Endothelial cell of umbilical vein (primary cell): ENCODE results near the gene ZNF831.

Experiments
- CTCF ChIP-seq, 2 donors: IDR thresholded peaks; 1 replicate in 1 of 2; 2 replicates in 1 of 2; pipeline ENCODE4 v1.5.1; 2011; ENCODE audit warnings: low read length in 2 of 2, mild to moderate bottlenecking in 2 of 2, moderate library complexity in 2 of 2, control low read depth in 1 of 2, inconsistent platforms in 1 of 2, low read depth in 1 of 2; ENCODE audit not compliant: insufficient read depth in 1 of 2; ENCODE audit errors: extremely low read depth in 1 of 2
- EZH2 ChIP-seq: IDR thresholded peaks from 2 replicates; pipeline ENCODE4 v1.6.1; 2012; ENCODE audit warnings: borderline replicate concordance, low read depth, mild to moderate bottlenecking, moderate library complexity, low read length, inconsistent platforms; ENCODE audit not compliant: severe bottlenecking
- FOS ChIP-seq: IDR thresholded peaks from 2 replicates; pipeline ENCODE4 v1.6.1; 2011; ENCODE audit warnings: mild to moderate bottlenecking, low read length, moderate library complexity, borderline replicate concordance; ENCODE audit not compliant: insufficient read depth
- GATA2 ChIP-seq: IDR thresholded peaks from 2 replicates; pipeline ENCODE4 v1.7.0; 2011; ENCODE audit warnings: low read depth, mild to moderate bottlenecking, moderate library complexity, mixed read lengths, low read length; ENCODE audit not compliant: insufficient read length, insufficient read depth
- JUN ChIP-seq: IDR thresholded peaks from 2 replicates; pipeline ENCODE4 v1.6.1; 2011; ENCODE audit warnings: borderline replicate concordance, low read depth; ENCODE audit not compliant: insufficient read length, insufficient read depth
- MAX ChIP-seq: IDR thresholded peaks from 2 replicates; pipeline ENCODE4 v1.6.1; 2011; ENCODE audit not compliant: insufficient read depth, insufficient read length
- POLR2A ChIP-seq: IDR thresholded peaks from 2 replicates; pipeline ENCODE4 v1.6.1; 2012; ENCODE audit warnings: low read depth, mild to moderate bottlenecking, control low read depth, low read length
- POLR2AphosphoS5 ChIP-seq: IDR thresholded peaks from 2 replicates; pipeline ENCODE4 v1.6.1; 2012; ENCODE audit warnings: low read depth, mild to moderate bottlenecking, control low read depth, low read length, moderate library complexity; ENCODE audit not compliant: insufficient read depth

DNA sequence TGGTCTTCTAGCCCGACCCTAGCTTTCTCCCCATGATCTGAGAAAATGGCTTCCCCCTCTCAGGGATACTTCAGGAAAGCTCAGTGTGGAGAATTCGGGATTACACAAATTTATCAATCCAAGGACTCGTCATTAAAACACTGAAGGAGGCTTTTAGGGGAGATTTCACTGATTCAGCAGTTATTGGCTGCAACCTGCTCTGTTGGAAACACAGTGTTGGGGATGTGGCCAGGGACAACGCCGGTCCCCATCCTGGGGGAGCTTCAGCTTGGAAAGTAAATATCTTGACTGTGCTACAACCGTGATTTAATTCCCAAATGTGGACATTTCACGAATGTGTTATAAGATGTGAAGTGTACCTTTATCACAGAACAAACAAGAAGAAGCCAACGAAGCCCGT lies 44.8 kb upstream of the ZNF831 start:
- TF ChIP-seq FOS, result no peak
- no peak for TF ChIP-seq JUN
- TF ChIP-seq CTCF (IDR thresholded peaks at IDR 0.05; ENCODE audit: extremely low read depth in 1 of 2, insufficient read depth in 1 of 2, low read depth in 1 of 2, low read length in 2 of 2), result no peak
- no peak for TF ChIP-seq POLR2A
- no peak for TF ChIP-seq POLR2AphosphoS5
- TF ChIP-seq EZH2, result no peak
- TF ChIP-seq GATA2, result no peak
- TF ChIP-seq MAX, result no peak
